ENCODE measurements around the gene QRICH1. TPM values are rescaled to one million over a fixed set of nuclear protein-coding genes. Genes with fewer than 3 reads are reported as not detected.

QRICH1 gene
- total RNA-seq, 1 donor from 2014 or later: 147 TPM

DNA sequence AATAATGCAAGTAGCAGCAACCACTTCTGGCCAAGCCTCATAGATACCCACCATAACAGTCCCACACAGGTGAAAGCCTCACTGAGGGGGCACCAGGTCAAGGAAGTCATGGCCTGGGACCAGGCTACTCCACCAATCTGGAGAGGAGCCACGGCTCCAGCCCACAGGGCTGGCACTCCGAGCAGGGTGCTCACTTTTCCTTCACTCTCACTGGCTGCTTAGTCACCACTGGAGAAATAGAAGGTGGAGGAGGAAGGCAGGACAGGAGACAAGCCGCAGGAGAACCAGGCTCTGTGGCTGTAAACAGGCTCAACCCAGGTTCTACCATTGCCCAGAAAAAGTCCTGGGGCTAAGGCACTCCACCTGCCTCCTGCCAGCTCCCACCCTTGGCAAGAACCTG is 25.6 kb upstream of the QRICH1 start:
- intact Hi-C loops (cut with micrococcal nuclease): no loop called here

DNA sequence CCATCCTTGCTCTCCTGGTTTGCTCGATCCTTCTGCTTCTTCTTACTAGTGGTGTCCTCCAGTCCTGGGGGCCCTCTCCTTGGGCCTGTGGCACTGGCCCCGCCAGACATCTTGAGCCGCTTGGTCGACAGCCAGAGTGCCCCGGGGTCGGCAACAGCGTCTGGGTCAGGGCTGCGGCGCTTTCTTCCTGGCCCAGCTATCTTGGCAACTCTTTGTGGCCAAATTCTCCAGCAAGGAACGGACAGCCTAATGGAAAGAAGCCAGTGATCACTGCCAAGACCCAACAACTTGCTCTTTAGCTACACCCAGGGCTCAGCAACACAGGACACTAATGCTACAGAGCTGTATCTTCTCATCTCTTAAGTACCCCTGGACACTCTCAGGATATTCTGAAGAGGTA is 25.2 kb upstream of the QRICH1 start:
- intact Hi-C loops (cut with micrococcal nuclease): no loop called here

DNA sequence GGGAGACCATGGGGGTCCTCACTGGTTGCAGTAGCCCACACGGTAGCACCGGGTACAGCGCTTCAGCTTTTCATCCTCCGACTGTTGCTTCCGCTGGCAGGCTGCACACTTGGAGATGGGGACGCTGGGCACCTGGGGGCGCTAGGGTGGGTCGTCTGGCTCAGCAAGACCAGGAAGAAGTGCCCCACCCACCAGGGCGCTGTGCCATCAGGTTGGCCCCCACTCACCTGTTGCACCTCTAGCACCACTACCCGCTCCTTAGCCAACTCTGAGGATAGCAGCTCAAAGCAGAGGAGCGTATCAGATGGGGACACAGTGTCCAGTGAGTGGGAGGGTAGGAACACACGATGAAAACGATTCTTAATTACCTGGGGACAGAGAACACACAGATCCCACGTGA is 18.4 kb upstream of the QRICH1 start:
- intact Hi-C loops (cut with micrococcal nuclease): no loop called here

DNA sequence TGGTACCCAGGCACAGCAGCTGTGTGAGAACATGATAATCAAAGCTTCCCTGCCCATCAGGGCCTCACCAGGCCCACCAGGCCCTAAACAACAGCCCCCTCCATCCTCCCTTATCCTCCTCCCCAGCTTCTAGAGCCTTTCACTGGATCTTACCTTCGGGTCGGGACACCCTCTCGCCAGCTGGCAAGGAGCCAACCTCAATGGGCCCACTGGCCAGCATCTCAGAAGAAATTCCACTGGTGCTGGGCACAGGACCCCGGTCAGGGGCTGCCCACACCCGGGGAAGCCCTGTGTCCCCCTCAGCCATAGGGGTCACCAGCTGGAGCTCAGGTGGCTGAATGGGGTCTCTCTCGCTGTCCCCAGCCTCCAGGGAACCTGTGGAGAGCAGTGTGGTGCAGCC is 17.5 kb upstream of the QRICH1 start:
- intact Hi-C loops (cut with micrococcal nuclease): no loop called here

DNA sequence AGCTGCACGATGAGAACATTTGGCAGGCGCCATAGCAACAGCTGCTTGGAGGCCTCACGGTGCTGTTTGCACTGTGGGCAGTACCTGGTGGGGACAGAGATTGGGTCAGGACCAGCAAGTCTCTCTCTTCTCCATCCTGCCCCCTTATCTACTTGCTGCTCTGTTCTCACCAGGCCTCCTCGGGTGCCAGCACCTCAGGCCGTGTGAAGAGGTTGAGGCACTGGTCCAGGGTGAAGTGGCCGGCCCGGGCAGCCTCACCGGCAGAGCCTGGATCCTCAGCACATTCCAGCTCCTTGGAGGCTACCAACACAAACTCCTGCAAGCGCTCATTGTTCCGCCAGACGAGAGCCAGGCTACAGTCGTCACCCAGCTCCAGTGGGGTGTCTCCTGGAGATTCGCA is 16.9 kb upstream of the QRICH1 start:
- intact Hi-C loops (cut with micrococcal nuclease): no loop called here

GRCh38 chr3:49108346-49108745 is 14.5 kb upstream of the QRICH1 start:
- intact Hi-C loops (cut with micrococcal nuclease): no loop called here

GRCh38 chr3:49104427-49105291 is 10.8 kb upstream of the QRICH1 start, which contains the start of gene QARS1:
Gene QARS1, minus strand, starts transcription at chr3:49104757. Its CDS starts 24 bp downstream, at chr3:49104733.
- intact Hi-C loops (cut with micrococcal nuclease): loop anchor here (1.0 to 2.0 kb wide), 3 partner anchors 10 to 76 kb away; partner anchors contain the start of genes IMPDH2, QRICH1 and USP19

GRCh38 chr3:49104052-49104426 is 10.2 kb upstream of the QRICH1 start:
- intact Hi-C loops (cut with micrococcal nuclease): loop anchor here (1.0 to 2.0 kb wide), 3 partner anchors 10 to 75 kb away; partner anchors contain the start of genes IMPDH2, QRICH1 and USP19

- intact Hi-C loops (cut with micrococcal nuclease): no loop called here
Measured at GRCh38 chr3:49100046-49100615, 6.3 kb upstream of the QRICH1 start.

- intact Hi-C loops (cut with micrococcal nuclease): loop anchor here (10.0 kb wide), 3 partner anchors 246 to 1934 kb away; partner anchors contain the start of genes SETD2 and USP4
Measured at GRCh38 chr3:49098910-49099630, 5.2 kb upstream of the QRICH1 start.

DNA sequence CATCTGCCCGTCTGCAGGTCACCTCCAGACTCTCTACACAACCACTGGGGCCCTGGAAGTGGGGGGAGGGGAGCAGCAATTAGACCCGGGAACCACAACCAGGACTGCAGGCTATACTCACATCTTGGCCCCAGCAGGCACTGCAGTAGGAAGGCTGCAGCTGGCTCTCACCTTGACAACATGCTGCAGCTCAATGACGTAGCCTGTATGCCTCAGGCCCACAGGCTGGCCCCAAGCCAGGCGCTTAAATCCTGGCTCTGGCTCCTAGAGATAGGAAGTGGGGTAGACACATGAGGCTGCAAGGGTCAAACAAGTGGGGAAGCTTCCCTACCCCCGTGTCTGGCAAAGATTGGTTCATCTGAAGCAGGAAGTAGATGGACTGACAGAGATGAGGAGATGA is 4.6 kb upstream of the QRICH1 start:
- intact Hi-C loops (cut with micrococcal nuclease): loop anchor here (10.0 kb wide), 3 partner anchors 246 to 1934 kb away; partner anchors contain the start of genes SETD2 and USP4

- intact Hi-C loops (cut with micrococcal nuclease): loop anchor here (2.0 to 10.0 kb wide), 7 partner anchors 64 to 1928 kb away; partner anchors contain the start of genes ARIH2, IMPDH2, IP6K2 and SETD2
Measured at GRCh38 chr3:49092938-49093852, 676 bp downstream of the QRICH1 start.

DNA sequence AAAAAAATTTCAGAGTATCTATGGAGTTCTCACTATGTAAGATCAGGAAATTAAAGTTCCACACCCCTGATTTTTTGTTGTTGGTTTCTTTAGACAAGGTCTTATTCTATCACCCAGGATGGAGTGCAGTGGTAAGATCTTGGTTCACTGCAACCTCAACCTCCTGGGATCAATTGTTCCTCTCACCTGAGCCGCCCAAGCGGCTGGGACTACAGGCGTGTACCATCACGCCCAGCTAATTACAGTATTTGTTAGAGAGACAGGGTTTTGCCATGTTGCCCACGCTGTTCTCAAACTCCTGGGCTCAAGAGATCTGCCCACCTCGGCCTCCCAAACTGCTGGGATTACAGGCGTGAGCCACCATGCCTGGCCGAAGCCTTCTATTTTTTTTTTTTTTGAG is 12.4 kb downstream of the QRICH1 start:
- intact Hi-C loops (cut with micrococcal nuclease): no loop called here

DNA sequence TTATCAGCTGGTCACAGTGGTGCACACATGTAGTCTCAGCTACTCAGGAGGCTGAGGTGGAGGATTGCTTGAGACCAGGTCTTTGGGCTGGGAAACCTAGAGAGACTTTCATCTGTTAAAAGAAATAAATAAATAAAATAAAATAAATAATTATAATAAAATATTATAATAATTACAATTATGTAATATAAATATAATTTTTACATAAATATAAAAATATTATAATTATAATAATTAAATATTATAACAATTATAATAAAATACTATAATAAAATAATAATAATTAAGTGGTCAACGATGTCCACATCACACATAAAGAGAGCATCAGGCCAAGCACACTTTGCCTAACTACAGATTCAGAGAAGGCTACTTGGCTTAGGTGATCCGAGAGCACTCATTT is 14.6 kb downstream of the QRICH1 start:
- intact Hi-C loops (cut with micrococcal nuclease): no loop called here

DNA sequence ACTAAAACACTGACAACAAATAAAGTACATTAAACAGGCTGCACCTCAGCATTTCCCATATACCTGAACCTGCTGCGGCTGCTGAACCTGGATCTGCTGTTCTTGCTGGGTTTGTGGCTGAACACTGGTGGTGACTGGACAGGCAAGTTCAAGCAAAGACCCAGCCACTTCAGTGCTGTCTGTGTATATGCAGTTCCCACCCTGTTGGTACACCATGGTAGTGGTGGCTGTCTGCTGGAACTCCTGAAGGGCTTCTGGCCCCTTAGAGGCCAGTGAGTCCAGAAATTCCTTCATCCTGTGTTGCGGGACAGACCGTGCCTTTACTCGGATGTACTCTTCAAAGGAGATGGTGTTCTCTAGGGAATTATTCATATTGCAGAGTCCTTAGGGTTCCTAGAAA is 17.2 kb downstream of the QRICH1 start:
- intact Hi-C loops (cut with micrococcal nuclease): no loop called here

DNA sequence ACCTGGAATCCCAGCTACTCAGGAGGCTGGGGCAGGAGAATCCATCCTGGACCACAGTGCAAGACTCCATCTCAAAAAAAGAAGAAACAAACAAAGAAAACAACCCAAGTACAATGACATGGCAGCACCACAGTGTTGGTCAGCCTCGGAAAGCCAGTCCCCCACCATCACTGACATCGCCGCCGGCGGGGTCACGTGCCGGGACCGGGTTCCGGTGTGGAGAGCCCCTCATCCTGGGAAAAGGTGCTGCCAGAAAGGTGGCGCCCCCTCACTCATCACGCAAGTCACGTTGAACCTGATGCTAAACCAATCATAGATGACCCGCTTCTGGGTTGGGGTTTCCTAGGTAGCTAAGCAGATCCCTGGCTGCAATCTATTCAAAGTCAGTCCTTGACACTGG is 17.8 kb downstream of the QRICH1 start:
- intact Hi-C loops (cut with micrococcal nuclease): no loop called here

- intact Hi-C loops (cut with micrococcal nuclease): no loop called here
Measured at GRCh38 chr3:49058011-49058410, 35.9 kb downstream of the QRICH1 start.

DNA sequence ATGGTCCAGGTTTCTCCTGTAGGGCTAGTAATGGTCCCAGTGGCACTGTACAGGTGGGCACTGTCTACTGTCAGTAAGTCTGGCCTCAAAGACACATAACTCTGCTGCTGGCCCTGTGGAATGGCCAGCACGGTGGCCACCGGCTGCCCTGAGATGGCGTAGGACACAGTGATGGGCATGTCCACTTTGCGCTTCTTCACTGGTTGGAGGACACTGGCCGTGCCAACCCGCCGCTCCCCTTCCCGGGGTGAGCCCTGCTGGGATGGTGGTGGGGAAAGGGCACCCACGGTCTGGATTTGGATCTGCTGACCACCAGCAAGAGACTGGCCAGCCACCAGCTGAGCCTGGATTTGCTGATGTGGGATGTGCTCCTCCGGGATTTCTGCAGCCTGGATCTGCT is 36.6 kb downstream of the QRICH1 start:
- intact Hi-C loops (cut with micrococcal nuclease): no loop called here

DNA sequence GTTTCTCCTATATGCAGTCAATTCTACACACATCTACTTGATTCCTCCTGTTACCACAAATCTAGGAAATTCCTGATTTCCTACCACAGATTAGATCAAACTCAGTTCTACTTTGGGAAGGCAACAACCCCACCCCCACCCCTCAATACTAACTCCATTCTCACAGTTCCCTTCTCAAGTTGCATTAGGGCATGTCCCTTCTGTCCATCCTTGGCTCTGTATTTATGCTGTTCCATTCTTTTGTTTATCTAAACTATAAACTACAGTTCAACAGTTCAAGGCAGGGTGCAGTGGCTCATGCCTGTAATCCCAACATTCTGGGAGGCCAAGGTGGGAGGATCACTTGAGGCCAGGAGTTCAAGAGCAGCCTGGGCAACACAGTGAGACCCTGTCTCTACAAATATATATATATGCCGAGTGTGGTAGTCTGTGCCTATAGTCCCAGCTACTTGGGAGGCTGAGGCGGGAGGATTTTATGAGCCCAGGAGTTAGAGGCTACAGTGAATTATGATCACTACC is 39.5 kb downstream of the QRICH1 start:
- intact Hi-C loops (cut with micrococcal nuclease): no loop called here

DNA sequence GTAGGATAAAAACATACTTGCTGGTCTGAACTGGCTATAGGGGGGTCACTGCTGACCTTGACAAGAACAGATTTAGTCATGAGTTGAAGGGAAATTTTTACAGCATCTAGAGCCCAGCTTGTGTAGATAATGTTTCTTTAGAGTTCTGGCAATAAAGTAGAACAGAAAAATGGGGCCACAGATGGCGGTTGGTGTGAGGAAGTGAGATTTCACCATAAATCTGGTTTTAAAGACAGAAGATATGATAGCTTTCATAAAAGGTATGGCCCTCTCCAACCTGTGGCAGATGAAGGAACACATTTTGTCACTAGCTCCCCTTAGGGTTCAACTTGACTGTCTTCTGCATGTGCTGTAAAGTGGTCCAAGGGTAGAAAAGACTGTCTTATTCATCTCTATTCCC is 40.3 kb downstream of the QRICH1 start:
- intact Hi-C loops (cut with micrococcal nuclease): no loop called here
